Activated naive CD4-positive, alpha-beta T cell treated with anti-CD3 and anti-CD28 coated beads, Interleukin-2, amount 10 ng/mL, durations not matched to agents 7 days and 5 days (primary cell): ENCODE measurements around the gene TMEM217.
"Not testable (repeated sequence)": the region's sequence is repeated elsewhere in the genome, so short reads cannot be mapped to it uniquely, and the experiment has no call there.

Source experiments
- CTCF ChIA-PET: fragments of 350-600 bp; sonication (Branson Sonifier 250); formaldehyde crosslinking; loops from one replicate; lab custom pipeline; 2021; ENCODE audit warnings: antibody characterized with exemption; lab: Charles Lee
- DNase-seq: peaks from one replicate; pipeline ENCODE4 v3.0.0-alpha.2; 2020
- H3K27ac Mint-ChIP-seq: one replicate; pipeline ENCODE4 v1.8.0; 2021; ENCODE audit warnings: mild to moderate bottlenecking, moderate library complexity, mixed read lengths
- H3K27me3 Mint-ChIP-seq: one replicate; pipeline ENCODE4 v1.8.0; 2021; ENCODE audit warnings: mild to moderate bottlenecking, mixed read lengths
- H3K36me3 Mint-ChIP-seq: one replicate; pipeline ENCODE4 v1.8.0; 2021; ENCODE audit warnings: mixed read lengths
- H3K4me1 Mint-ChIP-seq: one replicate; pipeline ENCODE4 v1.8.0; 2021; ENCODE audit warnings: mixed read lengths
- H3K4me3 Mint-ChIP-seq: one replicate; pipeline ENCODE4 v1.8.0; 2021; ENCODE audit warnings: mild to moderate bottlenecking, moderate library complexity, mixed read lengths
- H3K9me3 Mint-ChIP-seq: one replicate; pipeline ENCODE4 v1.8.0; 2021; ENCODE audit warnings: mixed read lengths

The TMEM217 gene

GRCh38 chr6:37192666-37193065, 65.3 kb downstream of the TMEM217 start:
- DNase-seq, result no peak
- Mint-ChIP-seq H3K27ac (peak overlapping the region; percentile 78), H3K27me3 (no peaks in the 10 kb centered on the region), H3K36me3 (peaks cover 13% of the 10 kb centered on the region), H3K9me3 (peaks cover 4% of the 10 kb centered on the region), H3K4me3 (no peak overlapping the region), H3K4me1 (peaks cover 55% of the 10 kb centered on the region)
- CTCF ChIA-PET, result interaction anchor here (1.9 to 2.9 kb wide), 3 partner anchors 13 to 171 kb away, joined by 7 to 13 read pairs (median 8); no protein-coding TSS in a partner anchor

- Mint-ChIP-seq H3K27me3 (no peaks in the 10 kb centered on the region), H3K36me3 (peaks cover 24% of the 10 kb centered on the region), H3K4me3 (no peak overlapping the region), H3K4me1 (peaks cover 80% of the 10 kb centered on the region), H3K27ac (peak overlapping the region; percentile 84), H3K9me3 (peaks cover 9% of the 10 kb centered on the region)
- DNase-seq, result peak; percentile 31
- CTCF ChIA-PET, result interaction anchor here (0.9 to 4.3 kb wide), 5 partner anchors 13 to 168 kb away, joined by 3 to 31 read pairs (median 7); no protein-coding TSS in a partner anchor
Observed at GRCh38 chr6:37190159-37190535, 67.8 kb downstream of the TMEM217 start.

- CTCF ChIA-PET, result interaction anchor here (0.7 to 4.3 kb wide), 6 partner anchors 12 to 168 kb away, joined by 3 to 31 read pairs (median 6); no protein-coding TSS in a partner anchor
- peaks cover 6% of the 10 kb centered on the region for H3K9me3 Mint-ChIP-seq
- peaks cover 20% of the 10 kb centered on the region for H3K36me3 Mint-ChIP-seq
- H3K27me3 Mint-ChIP-seq, result no peaks in the 10 kb centered on the region
- H3K4me1 Mint-ChIP-seq, result peaks cover 80% of the 10 kb centered on the region
- no peak for DNase-seq
- peak overlapping the region; percentile 84 for H3K27ac Mint-ChIP-seq
- no peak overlapping the region for H3K4me3 Mint-ChIP-seq
Observed at GRCh38 chr6:37188962-37189510, 68.9 kb downstream of the TMEM217 start.

GRCh38 chr6:37187321-37188022, 70.5 kb downstream of the TMEM217 start:
- DNase-seq, result peak; percentile 39
- Mint-ChIP-seq H3K9me3 (peaks cover 6% of the 10 kb centered on the region), H3K4me3 (peak overlapping the region; percentile 44), H3K4me1 (peaks cover 83% of the 10 kb centered on the region), H3K27me3 (no peaks in the 10 kb centered on the region), H3K27ac (peak overlapping the region; percentile 93), H3K36me3 (peaks cover 24% of the 10 kb centered on the region)
- CTCF ChIA-PET, result interaction anchor here (0.8 to 4.3 kb wide), 7 partner anchors 13 to 169 kb away, joined by 3 to 31 read pairs (median 5); no protein-coding TSS in a partner anchor

GRCh38 chr6:37185949-37186720, 71.8 kb downstream of the TMEM217 start:
- peak overlapping the region; percentile 86 for H3K27ac Mint-ChIP-seq
- not testable (repeated sequence) for DNase-seq, H3K9me3 Mint-ChIP-seq, H3K4me3 Mint-ChIP-seq, H3K27me3 Mint-ChIP-seq
- H3K4me1 Mint-ChIP-seq, result peaks cover 87% of the 10 kb centered on the region
- peaks cover 28% of the 10 kb centered on the region for H3K36me3 Mint-ChIP-seq
- CTCF ChIA-PET, result interaction anchor here (1.0 to 4.3 kb wide), 5 partner anchors 14 to 168 kb away, joined by 3 to 31 read pairs (median 5); no protein-coding TSS in a partner anchor

GRCh38 chr6:37182736-37183590, 75.0 kb downstream of the TMEM217 start:
- DNase-seq, result peak; percentile 84
- peak overlapping the region; percentile 67 for H3K4me3 Mint-ChIP-seq
- CTCF ChIA-PET, result interaction anchor here (2.0 to 17.1 kb wide), 7 partner anchors 10 to 158 kb away, joined by 5 to 293 read pairs (median 14); no protein-coding TSS in a partner anchor
- no peaks in the 10 kb centered on the region for H3K27me3 Mint-ChIP-seq
- H3K36me3 Mint-ChIP-seq, result peaks cover 26% of the 10 kb centered on the region
- H3K9me3 Mint-ChIP-seq, result peaks cover 6% of the 10 kb centered on the region
- peak overlapping the region; percentile 95 for H3K27ac Mint-ChIP-seq
- H3K4me1 Mint-ChIP-seq, result peaks cover 86% of the 10 kb centered on the region

GRCh38 chr6:37180610-37181009, 77.3 kb downstream of the TMEM217 start:
- CTCF ChIA-PET, result interaction anchor here (3.0 to 17.1 kb wide), 3 partner anchors 8 to 156 kb away, joined by 30 to 293 read pairs (median 275); no protein-coding TSS in a partner anchor
- H3K27me3 Mint-ChIP-seq, H3K4me3 Mint-ChIP-seq, H3K9me3 Mint-ChIP-seq, DNase-seq: not testable (repeated sequence)
- Mint-ChIP-seq H3K27ac (peak overlapping the region; percentile 73), H3K4me1 (peaks cover 86% of the 10 kb centered on the region), H3K36me3 (peaks cover 38% of the 10 kb centered on the region)

- Mint-ChIP-seq H3K27ac (peak overlapping the region; percentile 45), H3K36me3 (peaks cover 41% of the 10 kb centered on the region), H3K4me3 (no peak overlapping the region), H3K27me3 (no peaks in the 10 kb centered on the region), H3K9me3 (no peaks in the 10 kb centered on the region), H3K4me1 (peaks cover 87% of the 10 kb centered on the region)
- no peak for DNase-seq
- CTCF ChIA-PET, result interaction anchor here (16.8 to 17.1 kb wide), 2 partner anchors 27 to 155 kb away, joined by 275 to 293 read pairs; no protein-coding TSS in a partner anchor
Observed at GRCh38 chr6:37180075-37180474, 77.9 kb downstream of the TMEM217 start.

- no peak for DNase-seq
- Mint-ChIP-seq H3K27ac (peak overlapping the region; percentile 98), H3K4me3 (no peak overlapping the region), H3K36me3 (peaks cover 61% of the 10 kb centered on the region), H3K4me1 (peaks cover 77% of the 10 kb centered on the region), H3K27me3 (no peaks in the 10 kb centered on the region), H3K9me3 (no peaks in the 10 kb centered on the region)
- CTCF ChIA-PET, result interaction anchor here (1.4 to 17.1 kb wide), 3 partner anchors 12 to 153 kb away, joined by 4 to 293 read pairs (median 275); no protein-coding TSS in a partner anchor
Observed at GRCh38 chr6:37177935-37178517, 79.9 kb downstream of the TMEM217 start.

- peak overlapping the region; percentile 94 for H3K4me3 Mint-ChIP-seq
- H3K4me1 Mint-ChIP-seq, result peaks cover 70% of the 10 kb centered on the region
- H3K36me3 Mint-ChIP-seq, result peaks cover 65% of the 10 kb centered on the region
- CTCF ChIA-PET, result interaction anchor here (1.4 to 17.1 kb wide), 4 partner anchors 12 to 153 kb away, joined by 4 to 293 read pairs (median 143); no protein-coding TSS in a partner anchor
- H3K9me3 Mint-ChIP-seq, result no peaks in the 10 kb centered on the region
- H3K27ac Mint-ChIP-seq, result peak overlapping the region; percentile 98
- no peak for DNase-seq
- peaks cover 2% of the 10 kb centered on the region for H3K27me3 Mint-ChIP-seq
Observed at GRCh38 chr6:37177077-37177934, 80.6 kb downstream of the TMEM217 start.

- H3K27me3 Mint-ChIP-seq, result peaks cover 5% of the 10 kb centered on the region
- peak overlapping the region; percentile 94 for H3K4me3 Mint-ChIP-seq
- H3K27ac Mint-ChIP-seq, result peak overlapping the region; percentile 98
- no peaks in the 10 kb centered on the region for H3K9me3 Mint-ChIP-seq
- H3K4me1 Mint-ChIP-seq, result peaks cover 62% of the 10 kb centered on the region
- CTCF ChIA-PET, result interaction anchor here (1.4 to 17.1 kb wide), 4 partner anchors 13 to 152 kb away, joined by 4 to 293 read pairs (median 143); no protein-coding TSS in a partner anchor
- peak; percentile 34 for DNase-seq
- peaks cover 71% of the 10 kb centered on the region for H3K36me3 Mint-ChIP-seq
Observed at GRCh38 chr6:37176268-37177076, 81.5 kb downstream of the TMEM217 start.
